ENCODE measurements around the gene CDC5L. TPM values are rescaled to one million over a fixed set of nuclear protein-coding genes. Genes with fewer than 3 reads are reported as not detected.

The CDC5L gene
- total RNA-seq, 1 donor, result 10.5 TPM

DNA sequence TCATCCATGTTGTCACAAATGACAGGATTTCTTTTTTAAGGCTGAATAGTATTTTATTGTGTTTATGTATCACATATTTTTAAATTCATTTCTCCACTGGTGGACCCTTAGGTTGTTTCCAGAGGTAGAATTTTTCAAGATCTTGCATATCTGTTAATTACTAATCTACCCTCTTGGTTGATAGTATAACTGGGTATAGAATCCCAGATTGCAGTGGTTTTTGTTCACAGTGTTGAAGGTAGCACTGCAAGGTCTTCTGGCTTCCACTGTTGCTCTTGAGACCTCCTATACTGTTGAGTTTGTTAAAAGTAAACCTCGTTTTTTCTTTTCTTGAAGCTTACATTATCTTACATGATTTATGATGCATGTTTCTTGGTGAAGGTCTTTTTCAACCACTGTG lies 22.9 kb downstream of the CDC5L start:
- DNase-seq (ENCODE audit: low read depth in 2 of 3, low spot score in 2 of 3), result no peak

DNA sequence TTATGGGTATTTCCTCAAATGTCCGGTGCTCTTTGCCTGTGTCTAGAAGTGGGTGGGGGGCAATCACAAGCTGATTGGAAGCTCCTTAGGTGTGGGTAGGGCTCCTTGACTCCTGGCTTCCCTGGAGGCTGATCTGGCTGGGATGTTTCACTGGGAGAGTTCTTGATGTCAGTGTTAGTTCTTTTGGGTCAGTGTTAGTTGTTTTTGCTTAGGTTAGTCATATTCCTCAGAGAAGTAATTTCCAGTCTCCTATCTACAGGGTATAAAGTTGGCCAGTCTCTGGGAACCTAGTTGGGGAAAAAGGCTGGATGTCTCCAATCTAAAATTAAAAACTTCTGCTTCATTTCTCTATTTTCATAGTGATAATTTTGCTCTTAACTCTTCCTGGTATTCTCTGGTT lies 23.6 kb downstream of the CDC5L start:
- DNase-seq (ENCODE audit: low read depth in 2 of 3, low spot score in 2 of 3), result no peak

DNA sequence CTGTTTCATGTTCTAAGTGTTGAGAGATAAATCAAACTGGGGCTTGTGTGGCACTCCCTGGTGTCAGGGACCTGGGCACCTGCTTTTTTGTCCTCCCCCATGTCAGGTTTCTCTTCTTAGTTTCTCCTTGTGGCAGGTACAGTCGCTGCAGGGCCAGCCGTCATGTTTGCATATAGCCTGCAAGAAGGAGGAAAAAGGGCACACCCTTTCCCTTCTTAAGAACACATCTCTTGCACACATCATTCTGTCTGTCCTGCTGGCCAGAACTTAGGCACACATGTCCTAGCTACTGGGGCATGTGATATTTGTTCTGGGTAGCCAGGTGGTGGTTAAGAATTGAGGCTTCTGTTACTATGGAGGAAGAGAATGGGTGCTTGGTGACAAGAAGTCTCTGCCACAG lies 27.9 kb downstream of the CDC5L start:
- DNase-seq (ENCODE audit: low read depth in 2 of 3, low spot score in 2 of 3), result no peak

DNA sequence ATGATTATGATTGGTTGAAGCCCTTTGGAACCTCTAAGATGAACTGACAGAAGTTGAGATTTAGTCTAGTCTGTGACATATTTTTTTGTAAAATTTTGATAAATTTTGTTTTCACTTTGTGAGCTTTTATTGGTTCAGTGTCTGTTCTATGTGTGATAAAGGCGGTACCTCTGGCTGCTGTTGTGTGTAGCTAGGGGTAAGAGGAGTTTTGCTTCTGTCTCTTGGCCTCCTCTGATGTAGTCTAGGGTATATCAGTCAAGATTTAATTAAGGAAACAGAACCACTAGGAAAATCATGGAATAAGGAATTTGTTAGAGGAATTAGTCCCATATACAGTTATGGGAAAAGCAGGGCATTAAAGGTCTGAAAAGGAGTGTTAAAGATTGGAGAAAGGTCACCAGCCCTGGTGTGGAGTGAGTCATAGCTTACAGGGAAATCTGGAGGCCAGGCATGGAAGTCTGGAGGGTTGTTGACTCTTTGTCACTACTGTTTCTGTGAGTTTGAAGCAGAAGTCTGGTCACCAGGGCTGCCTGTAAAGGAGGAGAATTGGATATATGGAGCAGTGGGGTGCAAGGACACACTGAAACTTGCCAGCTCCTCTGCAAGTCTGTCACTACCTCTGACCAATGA lies 28.5 kb downstream of the CDC5L start:
- DNase-seq (ENCODE audit: low read depth in 2 of 3, low spot score in 2 of 3), result no peak

DNA sequence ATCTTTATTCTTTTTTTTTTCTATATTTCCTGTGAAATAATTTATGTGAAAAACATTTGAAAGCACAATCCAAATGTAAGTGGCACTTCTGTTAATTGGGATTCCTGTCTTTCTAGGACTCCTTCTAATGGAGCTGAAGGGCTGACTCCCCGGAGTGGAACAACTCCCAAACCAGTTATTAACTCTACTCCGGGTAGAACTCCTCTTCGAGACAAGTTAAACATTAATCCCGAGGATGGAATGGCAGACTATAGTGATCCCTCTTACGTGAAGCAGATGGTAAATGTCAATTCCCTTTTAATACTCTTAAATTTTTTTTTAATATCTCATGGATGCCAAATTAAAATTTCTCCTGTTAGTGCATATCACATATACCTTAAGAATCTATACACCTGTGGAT lies 35.0 kb downstream of the CDC5L start:
- DNase-seq (ENCODE audit: low read depth in 2 of 3, low spot score in 2 of 3), result no peak

DNA sequence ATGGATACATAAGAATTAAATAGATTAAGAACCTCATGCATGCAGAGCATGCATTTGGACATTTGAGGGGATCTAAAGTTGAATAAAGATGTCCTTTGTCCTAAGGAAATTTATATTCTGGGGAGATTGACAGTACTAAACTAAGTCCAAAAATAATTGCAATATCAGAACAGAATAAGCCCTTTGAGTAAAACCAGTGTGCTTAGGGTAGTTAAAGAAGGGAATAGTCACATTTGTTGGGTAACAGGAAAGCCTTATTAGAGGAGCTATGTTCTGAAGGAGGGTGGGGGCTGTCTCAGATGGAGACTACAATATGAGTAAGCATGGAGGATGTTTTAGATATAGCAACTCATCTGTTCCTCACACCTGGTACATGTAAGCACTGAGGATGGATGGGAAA lies 35.8 kb downstream of the CDC5L start:
- no peak for DNase-seq (ENCODE audit: low read depth in 2 of 3, low spot score in 2 of 3)

DNA sequence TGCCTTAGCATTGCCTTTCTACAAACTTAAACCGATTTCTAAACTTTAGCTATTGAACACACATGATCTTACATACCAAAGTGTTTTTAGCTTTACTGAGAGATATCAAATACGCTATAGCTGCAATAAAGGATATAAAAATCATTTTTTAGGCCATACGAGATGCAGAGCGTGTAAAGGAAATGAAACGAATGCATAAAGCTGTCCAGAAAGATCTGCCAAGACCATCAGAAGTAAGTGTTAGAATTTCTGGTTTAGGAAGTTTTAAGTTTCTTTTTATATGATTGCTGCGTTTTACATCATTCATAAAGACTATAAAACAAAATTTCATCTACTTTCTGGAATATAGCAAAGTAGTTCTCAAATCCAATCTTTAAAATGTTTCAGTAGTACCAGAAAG lies 38.4 kb downstream of the CDC5L start:
- no peak for DNase-seq (ENCODE audit: low read depth in 2 of 3, low spot score in 2 of 3)

DNA sequence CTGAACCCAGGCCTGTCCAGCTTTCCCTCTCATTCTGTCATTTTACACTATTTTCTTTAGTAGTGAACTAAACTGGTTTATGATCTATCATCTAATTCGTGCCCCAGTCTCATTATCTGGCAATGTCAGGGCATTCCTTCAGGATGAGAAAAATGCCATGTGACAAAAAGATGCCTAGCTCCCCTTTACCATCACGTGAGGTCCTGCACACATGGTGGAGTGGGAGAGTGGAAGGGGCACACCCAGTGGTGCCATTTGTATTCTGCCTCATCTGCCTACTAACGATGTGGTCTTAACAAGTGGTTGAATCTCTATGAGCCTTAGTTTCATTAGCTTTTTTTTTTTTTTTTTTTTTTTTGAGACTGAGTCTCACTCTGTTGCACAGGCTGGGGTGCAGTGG lies 41.2 kb downstream of the CDC5L start:
- DNase-seq (ENCODE audit: low read depth in 2 of 3, low spot score in 2 of 3), result no peak

DNA sequence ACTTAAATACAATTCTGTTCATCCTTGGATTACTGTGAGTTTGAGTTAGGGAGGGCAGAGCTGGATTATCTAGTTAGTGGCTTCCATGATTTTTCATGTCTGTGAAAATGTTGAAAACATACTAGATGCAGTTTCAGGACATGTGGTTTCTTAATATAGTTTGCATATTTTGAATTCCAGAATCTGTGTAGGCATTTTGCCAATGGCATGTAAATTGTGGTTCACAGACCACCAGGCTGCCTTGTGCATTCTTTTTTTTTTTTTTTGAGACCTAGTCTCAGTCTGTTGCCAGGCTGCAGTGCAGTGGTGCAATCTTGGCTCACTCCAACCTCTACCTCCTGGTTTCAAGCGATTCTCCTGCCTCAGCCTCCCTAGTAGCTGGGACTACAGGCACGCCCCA lies 42.8 kb downstream of the CDC5L start:
- DNase-seq (ENCODE audit: low read depth in 2 of 3, low spot score in 2 of 3), result no peak

DNA sequence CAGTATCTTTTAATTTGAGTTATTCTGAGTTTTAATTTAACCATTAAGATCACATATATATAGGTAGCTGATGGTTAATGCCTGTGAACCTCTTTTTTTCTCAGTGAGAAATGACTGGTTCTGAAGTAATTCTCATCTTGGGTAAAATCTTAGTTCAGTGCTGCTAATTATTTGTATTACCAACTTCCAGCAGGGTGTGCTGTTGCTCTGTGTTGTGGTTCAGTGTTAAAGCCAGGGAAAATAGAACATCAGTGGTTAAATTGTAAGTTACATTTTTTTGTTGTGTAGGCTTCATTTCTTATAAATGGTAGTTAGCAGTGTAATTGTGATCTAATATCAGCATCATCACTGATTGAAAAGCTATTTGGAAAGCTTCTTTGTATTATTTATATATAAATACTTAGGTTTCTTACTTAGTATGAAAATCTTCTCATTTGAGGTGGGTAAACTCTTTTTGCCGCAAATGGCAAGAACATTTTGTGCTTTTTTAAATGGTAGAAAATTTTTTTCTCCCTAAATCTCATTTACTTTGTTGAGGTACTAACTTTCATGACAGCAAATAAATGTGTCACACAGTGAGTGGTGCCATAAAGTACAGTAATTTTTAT lies 43.7 kb downstream of the CDC5L start:
- peak in 2 of 3 donors; percentile 62 to 85 for DNase-seq (ENCODE audit: low read depth in 2 of 3, low spot score in 2 of 3)

DNA sequence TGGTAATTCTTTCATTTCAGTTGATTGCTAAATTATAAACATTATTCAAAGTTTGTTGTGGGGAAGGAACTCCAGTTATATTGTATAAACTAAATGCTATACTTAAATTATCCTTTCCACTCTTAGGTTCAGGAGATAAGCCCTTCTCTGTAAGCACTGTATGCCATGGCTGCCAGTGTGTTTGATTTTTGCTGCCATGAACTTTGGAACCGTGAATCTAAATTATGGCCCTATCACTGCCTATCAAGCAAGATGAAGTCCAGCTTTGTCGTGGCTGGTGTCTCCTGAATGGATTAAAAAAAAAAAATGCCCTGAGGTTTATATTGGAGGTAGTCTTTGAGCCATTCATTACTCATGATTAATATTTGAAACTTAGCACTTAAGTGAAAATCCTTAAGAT lies 44.7 kb downstream of the CDC5L start:
- DNase-seq (ENCODE audit: low read depth in 2 of 3, low spot score in 2 of 3), result no peak

DNA sequence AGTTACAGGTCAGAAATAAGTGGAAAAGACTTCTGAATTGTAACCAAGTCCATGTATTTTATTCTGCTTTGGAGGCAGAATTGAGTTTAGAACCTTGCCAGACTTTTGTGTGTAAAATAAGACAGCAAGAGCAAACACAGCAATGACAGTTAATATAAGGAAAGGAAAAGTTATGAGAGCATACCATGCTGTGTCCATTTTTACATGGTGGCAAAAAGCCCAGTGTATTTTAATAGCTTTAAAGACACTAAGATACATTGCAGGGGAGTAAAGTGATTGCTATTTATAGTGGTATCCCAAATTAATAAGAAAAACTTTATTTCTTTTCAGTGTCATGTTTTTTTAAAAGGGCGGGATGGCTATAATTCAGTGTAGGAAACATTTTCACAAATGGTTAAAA lies 45.2 kb downstream of the CDC5L start:
- no peak for DNase-seq (ENCODE audit: low read depth in 2 of 3, low spot score in 2 of 3)

DNA sequence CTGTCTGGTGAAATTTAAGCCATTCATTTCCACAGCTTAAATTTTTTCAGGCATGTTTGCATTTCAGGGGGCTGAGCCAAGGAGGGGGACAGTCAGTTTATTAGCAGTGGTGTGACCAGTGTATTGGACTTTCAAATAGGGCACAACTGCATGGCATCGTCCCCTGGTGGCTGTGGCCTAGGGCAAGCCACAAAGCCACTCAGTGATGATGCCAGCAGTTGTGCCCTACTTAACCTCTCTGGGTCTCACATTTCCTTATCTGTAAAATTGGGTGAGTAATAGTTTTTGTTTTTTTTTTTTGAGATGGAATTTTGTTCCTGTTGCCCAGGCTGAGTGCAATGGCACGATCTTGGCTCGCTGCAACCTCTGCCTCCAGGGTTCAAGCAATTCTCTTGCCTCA lies 48.0 kb downstream of the CDC5L start:
- DNase-seq (ENCODE audit: low read depth in 2 of 3, low spot score in 2 of 3), result no peak

DNA sequence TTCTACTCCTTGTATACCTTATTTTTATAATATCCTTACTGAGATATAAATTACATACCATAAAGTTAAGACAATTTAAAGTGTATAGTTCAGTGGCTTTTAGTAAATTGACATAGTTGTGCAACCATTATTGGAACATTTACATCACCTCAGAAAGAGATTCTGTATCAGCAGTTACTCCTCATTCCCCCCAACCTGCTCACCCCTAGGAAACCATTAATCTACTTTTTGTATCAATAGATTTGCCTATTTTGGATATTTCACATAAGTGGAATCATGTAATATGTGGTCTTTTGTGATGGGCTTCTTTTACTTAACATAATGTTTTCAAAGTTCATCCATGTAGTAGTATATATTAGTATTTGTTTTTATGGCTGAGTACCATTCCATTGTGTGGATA lies 51.3 kb downstream of the CDC5L start:
- no peak for DNase-seq (ENCODE audit: low read depth in 2 of 3, low spot score in 2 of 3)

DNA sequence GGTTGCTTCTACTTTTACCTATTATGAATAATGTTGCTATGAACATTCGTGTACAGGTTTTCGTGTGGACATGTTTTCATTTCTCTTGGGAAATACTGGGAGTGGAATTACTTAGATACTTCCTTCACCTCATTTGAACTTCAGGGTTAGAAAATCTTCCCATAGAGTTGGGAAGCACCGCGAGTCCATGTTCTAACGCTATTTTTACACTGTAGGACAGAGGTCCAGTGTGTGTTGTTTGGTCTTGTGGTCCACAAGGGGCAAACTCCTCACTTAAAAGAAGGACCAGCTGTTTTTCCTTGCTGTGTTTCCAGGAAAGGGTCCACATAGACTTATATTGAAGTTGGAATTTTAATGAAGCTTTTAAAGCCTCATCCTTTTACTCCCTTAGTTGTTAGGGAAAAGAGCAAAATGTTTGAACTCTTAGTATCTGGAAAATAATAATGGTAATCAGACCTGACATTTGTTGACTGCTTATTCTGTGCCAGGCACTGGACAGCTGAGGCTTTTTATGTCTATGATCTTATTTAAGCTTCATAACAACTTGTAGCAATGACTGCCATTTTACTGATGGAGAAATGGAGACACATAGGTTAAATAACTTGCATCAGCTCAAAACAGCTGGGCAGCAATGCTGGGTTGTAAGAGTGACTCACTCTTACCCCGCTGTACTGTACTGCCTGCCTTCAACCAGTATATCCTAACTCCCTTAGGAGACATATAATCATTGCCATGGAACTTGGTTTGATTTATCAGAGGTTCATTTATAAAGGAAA lies 52.0 kb downstream of the CDC5L start:
- DNase-seq (ENCODE audit: low read depth in 2 of 3, low spot score in 2 of 3), result no peak

DNA sequence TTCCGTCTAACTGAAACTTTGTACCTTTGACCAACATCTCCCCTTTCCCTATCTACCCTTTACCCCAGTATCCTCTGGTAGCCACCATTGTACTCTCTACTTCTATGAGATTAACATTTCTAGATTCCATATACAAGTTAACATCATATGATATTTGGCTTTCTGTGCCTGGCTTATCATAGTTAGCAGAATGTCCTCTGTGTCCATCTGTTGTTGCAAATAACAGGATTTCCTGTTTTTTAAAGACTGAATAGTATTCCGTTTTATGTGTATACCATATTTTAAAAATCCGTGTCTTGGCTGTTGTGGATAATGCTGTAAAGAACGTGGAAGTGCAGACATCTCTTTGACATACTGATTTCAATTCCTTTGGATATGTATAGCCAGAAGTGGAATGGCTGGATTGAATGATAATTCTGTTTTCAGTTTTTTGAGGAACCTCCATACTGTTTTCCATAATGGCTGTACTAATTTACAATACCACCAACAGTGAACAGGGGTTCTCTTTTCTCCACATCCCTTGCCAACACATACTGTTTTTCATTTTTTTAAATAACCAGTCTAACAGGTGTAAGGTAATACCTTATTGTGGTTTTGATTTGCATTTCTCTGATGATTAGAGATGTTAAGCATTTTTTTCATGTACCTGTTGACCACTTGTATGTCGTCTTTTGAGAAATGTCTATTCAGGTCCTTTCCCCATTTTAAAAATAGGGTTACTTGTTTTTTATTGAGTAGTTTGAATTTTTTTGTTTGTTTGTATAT lies 53.8 kb downstream of the CDC5L start:
- no peak for DNase-seq (ENCODE audit: low read depth in 2 of 3, low spot score in 2 of 3)

DNA sequence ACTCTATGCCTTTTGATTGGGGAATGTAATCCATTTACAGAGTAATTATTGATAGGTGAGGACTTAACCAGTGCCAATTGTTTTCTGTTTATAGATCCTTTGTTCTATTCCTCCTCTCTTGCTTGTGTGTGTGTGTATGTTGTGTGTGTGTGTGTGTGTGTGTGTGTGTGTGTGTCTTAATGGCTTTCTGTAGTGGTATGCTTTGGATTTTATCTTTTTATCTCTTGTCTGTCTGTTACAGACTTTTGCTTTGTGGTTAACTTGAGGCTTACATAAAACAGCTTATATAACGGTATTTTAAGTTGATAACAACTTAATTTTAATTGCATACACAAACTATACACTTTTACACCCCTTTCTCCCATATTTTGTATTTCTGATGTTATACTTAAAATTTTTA lies 54.7 kb downstream of the CDC5L start:
- DNase-seq (ENCODE audit: low read depth in 2 of 3, low spot score in 2 of 3), result no peak

DNA sequence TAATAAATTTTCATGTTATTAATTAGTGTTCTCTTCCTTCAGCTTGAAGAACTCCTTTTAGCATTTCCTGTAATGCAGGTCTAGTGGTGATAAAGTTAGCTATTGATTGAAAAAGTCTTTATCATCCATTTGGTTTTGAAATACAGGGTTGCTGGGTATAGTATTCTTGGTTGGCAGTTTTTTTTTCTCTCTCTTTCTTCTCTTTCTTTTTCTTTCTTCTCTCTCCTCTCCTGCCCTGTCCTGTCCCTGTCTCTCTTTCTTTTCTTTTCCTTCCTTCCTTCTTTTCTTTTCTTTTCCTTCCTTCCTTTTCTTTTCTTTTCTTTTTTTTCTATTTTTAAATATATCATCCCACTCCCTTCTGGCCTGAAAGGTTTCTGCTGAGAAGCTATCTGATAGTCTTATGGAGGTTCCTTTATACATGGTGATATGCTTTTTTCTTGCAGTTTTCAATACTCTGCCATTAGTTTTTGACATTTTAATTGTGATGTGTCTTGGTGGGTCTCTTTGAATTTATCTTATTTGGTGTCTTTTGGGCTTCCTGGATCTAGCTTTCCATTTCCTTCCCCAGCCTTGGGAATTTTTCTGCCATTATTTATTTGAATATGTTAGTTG lies 55.4 kb downstream of the CDC5L start:
- peak in 1 of 3 donors; percentile 5 for DNase-seq (ENCODE audit: low read depth in 2 of 3, low spot score in 2 of 3)

DNA sequence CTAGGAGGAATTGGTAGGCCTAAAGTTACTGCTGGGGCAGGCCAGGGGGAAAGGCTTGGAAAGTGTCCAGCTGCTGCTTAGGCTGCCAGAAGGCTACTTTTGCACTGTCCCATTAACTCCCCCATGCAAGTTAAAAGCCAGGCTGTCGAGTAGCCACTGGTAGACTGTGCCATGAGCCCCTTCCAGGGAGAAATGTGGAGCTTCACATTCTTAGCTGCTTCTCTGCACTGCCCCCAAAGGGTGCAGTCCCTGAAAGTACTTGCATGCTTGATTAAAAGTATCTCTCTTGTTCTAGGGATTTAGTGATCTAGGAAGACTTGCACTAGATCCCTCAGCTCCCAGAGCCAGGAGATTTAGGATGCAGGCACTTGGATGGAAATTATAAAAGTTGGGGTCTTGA lies 57.3 kb downstream of the CDC5L start:
- no peak for DNase-seq (ENCODE audit: low read depth in 2 of 3, low spot score in 2 of 3)

DNA sequence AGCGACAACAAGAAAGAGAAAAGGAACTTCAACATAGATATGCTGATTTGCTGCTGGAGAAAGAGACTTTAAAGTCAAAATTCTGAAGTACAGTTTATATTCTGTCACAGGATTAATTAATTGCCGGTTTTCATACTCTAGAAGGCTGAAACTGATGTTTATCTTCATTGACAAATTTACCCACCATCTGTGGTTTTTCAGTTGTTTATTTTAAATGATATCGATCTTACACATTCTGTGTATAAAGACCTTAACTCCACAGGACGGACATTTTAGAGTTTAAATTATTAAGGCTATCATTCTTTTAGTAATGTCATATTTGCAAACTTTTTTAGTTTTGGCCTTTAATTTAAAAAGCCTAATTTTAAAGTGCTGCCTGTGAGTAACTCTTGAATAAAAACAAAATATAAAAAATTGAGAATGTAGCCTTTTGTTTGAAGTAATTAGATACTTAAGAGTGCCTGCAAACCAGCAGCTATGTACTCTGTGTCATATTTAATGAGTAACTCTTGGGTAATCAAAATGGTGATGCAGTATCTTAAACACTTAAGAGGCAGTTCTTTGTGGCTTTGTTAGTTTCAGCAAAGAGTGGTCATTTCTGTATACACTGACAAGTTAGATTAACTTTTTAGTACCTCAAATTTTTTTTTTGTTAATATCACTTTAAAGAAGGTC lies 59.3 kb downstream of the CDC5L start:
- DNase-seq (ENCODE audit: low read depth in 2 of 3, low spot score in 2 of 3), result no peak

Measured in hematopoietic multipotent progenitor cell (in vitro differentiated cells).